ENCODE data around the gene CREG1. TPM values are rescaled to one million over a fixed set of nuclear protein-coding genes. Genes with fewer than 3 reads are reported as not detected.
A peak's percentile ranks its signal among the peaks of the same experiment; 100 is the strongest.

Gene CREG1
- total RNA-seq, 4 donors from 2014 or later: 110 to 247 (median 187) TPM

DNA sequence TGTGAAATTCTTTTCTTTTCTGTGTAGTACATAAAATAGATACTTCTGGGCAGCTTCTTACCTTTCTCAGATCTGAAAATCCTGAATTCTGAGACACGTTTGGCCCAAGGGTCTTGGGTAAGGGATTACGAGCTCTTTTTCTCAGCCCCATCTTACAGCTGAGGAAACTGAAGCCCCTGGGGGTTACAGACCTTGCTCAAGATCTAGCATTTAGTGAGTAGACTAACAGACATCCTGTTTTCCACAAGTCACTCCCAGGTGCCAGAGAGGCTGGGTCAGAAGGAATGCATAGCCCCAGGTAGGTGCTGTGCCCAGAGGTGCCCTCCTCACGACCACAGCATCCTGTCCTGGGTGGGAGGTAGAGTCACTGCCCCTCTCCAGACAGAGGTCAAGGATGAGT is 13.2 kb upstream of the CREG1 start:
- 83% methylated on average over 2 of the region's 3 CpGs; no CpG with 5 or more reads in 1 of the 2 donors for WGBS, 2 donors (ENCODE audit: low coverage in 1 of 2)
- TF ChIP-seq EP300 (IDR thresholded peaks at IDR 0.05): no peak
- TF ChIP-seq CTCF (IDR thresholded peaks at IDR 0.05): no peak
- no peak for TF ChIP-seq POLR2A (IDR thresholded peaks at IDR 0.05)
- no peak for TF ChIP-seq POLR2AphosphoS5 (IDR thresholded peaks at IDR 0.05)
- no peak overlapping the region for H3K4me3 ChIP-seq
- peaks cover 7% of the 10 kb centered on the region for H3K27me3 ChIP-seq
- no peaks in the 10 kb centered on the region for H3K4me1 ChIP-seq
- no peaks in the 10 kb centered on the region for H3K9me3 ChIP-seq
- ATAC-seq: no peak
- H3K27ac ChIP-seq: no peak overlapping the region
- no peaks in the 10 kb centered on the region for H3K36me3 ChIP-seq

GRCh38 chr1:167565922-167566321 is 12.4 kb upstream of the CREG1 start:
- Histone ChIP-seq H3K27me3 (no peaks in the 10 kb centered on the region), H3K9me3 (no peaks in the 10 kb centered on the region), H3K36me3 (no peaks in the 10 kb centered on the region), H3K4me3 (no peak overlapping the region), H3K27ac (no peak overlapping the region), H3K4me1 (no peaks in the 10 kb centered on the region)
- TF ChIP-seq CTCF (IDR thresholded peaks at IDR 0.05) (no peak), POLR2AphosphoS5 (IDR thresholded peaks at IDR 0.05) (no peak), EP300 (IDR thresholded peaks at IDR 0.05) (no peak), POLR2A (IDR thresholded peaks at IDR 0.05) (no peak)
- no peak for ATAC-seq
- WGBS, 2 donors (ENCODE audit: low coverage in 1 of 2): 84 to 100% methylated on average over 1 to 5 of the region's 5 CpGs

- no peak overlapping the region for H3K4me3 ChIP-seq
- 87 to 98% methylated on average over 4 to 5 of the region's 5 CpGs for WGBS, 2 donors (ENCODE audit: low coverage in 1 of 2)
- TF ChIP-seq CTCF (IDR thresholded peaks at IDR 0.05): no peak
- no peaks in the 10 kb centered on the region for H3K4me1 ChIP-seq
- H3K27ac ChIP-seq: no peak overlapping the region
- H3K27me3 ChIP-seq: no peaks in the 10 kb centered on the region
- peak; percentile 46 for ATAC-seq
- H3K36me3 ChIP-seq: no peaks in the 10 kb centered on the region
- no peaks in the 10 kb centered on the region for H3K9me3 ChIP-seq
These were observed 11.2 kb upstream of the CREG1 start for GRCh38 chr1:167564612-167565270.

- no peaks in the 10 kb centered on the region for H3K36me3 ChIP-seq
- TF ChIP-seq POLR2AphosphoS5 (IDR thresholded peaks at IDR 0.05) (no peak), POLR2A (IDR thresholded peaks at IDR 0.05) (no peak), CTCF (IDR thresholded peaks at IDR 0.05) (no peak), EP300 (IDR thresholded peaks at IDR 0.05) (no peak)
- peak; percentile 78 for ATAC-seq
- no peaks in the 10 kb centered on the region for H3K27me3 ChIP-seq
- peak overlapping the region in 1 of 4 donors; percentile 7 for H3K27ac ChIP-seq
- 63 to 71% methylated on average over 5 to 7 of the region's 7 CpGs for WGBS, 2 donors (ENCODE audit: low coverage in 1 of 2)
- no peaks in the 10 kb centered on the region for H3K9me3 ChIP-seq
- no peak overlapping the region for H3K4me3 ChIP-seq
- H3K4me1 ChIP-seq: no peaks in the 10 kb centered on the region
These were observed 10.2 kb upstream of the CREG1 start for GRCh38 chr1:167563579-167564246.

- Histone ChIP-seq H3K4me1 (no peaks in the 10 kb centered on the region), H3K27ac (no peak overlapping the region), H3K27me3 (no peaks in the 10 kb centered on the region), H3K9me3 (no peaks in the 10 kb centered on the region), H3K4me3 (no peak overlapping the region), H3K36me3 (no peaks in the 10 kb centered on the region)
- WGBS, 2 donors (ENCODE audit: low coverage in 1 of 2): 27 to 100% methylated on average over 1 of the region's 1 CpG
- ATAC-seq: no peak
- TF ChIP-seq POLR2A (IDR thresholded peaks at IDR 0.05) (no peak), EP300 (IDR thresholded peaks at IDR 0.05) (no peak), CTCF (IDR thresholded peaks at IDR 0.05) (no peak), POLR2AphosphoS5 (IDR thresholded peaks at IDR 0.05) (no peak)
These were observed 9.1 kb upstream of the CREG1 start for GRCh38 chr1:167562702-167563101.

Data from gastroesophageal sphincter (tissue), 4 donors.